GM21526 (cell line): ENCODE results near the gene STK4.
"Not testable (repeated sequence)": the region's sequence is repeated elsewhere in the genome, so short reads cannot be mapped to it uniquely, and the experiment has no call there.

ENCODE experiments used
- ATAC-seq: cut with Tn5 transposase; IDR thresholded peaks from one replicate; pipeline ENCODE4 v1.9.1; 2021; ENCODE audit warnings: moderate library complexity; ENCODE audit not compliant: unreplicated experiment, low FRiP score

STK4 gene

DNA sequence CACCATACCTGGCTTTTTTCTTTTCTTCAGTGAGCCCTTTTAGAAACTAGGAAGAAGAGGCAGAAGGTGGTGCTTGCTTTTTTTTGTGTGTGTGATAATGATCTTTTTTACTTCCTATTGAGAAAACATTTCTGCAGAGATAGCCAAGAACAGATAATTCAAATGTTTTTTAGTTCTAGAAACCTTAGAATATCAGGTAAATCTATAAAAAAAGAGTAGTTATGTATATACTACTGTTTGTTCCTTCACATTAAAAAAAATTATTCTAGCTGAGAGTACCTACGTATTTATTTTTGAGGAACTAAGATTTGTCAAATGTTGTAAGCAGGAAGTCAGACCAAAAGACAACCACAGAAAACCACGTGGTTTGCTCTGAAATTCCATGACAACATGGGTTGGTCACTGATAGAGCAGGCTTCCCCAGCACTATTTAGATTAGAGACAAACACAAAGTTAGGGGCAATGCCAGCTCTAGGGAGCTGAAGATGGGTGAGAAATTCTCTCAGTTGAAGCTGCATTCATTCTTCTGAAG is 12.8 kb downstream of the STK4 start:
- peak; percentile 73 for ATAC-seq

- no peak for ATAC-seq
Measured at GRCh38 chr20:44981736-44982406, 15.6 kb downstream of the STK4 start.

- no peak for ATAC-seq
Measured at GRCh38 chr20:44983093-44983674, 16.9 kb downstream of the STK4 start.

GRCh38 chr20:44988631-44989171 is 22.4 kb downstream of the STK4 start:
- no peak for ATAC-seq

DNA sequence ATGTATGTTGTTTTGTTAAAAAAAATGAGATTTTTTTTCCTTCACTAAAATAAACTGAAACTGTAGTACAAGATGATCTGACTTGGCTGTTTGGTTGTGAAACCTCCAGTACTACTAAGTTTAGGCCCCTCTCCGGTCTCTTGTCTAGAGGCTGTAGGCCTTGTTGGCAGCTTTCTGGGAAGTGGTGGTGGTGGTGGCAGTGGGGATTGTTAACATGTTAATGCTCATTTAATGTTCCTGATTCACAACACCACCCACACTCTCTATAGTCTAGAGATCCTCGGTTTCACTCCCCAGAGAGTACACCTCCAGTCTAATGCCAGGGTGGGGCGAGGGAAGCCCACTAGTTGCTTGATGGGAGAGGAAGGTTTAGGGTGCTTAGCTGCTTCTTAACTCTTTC is 24.1 kb downstream of the STK4 start:
- ATAC-seq = no peak

DNA sequence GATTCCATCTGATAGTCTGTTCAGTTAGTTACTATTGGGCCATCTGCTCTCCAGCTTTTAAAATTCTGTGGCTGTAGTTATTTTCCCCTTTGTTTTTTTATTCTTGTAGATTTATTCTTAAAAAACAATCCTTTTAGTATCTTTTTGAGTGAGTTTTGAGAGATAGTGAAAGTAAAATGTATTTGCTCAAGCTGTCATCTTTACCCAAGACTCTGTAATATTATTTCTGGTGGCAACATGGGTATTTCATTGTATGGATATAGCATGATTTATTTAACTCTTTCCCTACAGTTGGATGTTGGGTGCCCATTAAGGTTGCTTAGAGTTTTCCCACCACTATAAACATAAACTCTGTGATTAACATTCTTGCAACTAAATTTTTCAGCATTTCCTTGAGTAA is 24.6 kb downstream of the STK4 start:
- ATAC-seq = no peak

- ATAC-seq = no peak
Measured at GRCh38 chr20:44993343-44993742, 27.0 kb downstream of the STK4 start.

DNA sequence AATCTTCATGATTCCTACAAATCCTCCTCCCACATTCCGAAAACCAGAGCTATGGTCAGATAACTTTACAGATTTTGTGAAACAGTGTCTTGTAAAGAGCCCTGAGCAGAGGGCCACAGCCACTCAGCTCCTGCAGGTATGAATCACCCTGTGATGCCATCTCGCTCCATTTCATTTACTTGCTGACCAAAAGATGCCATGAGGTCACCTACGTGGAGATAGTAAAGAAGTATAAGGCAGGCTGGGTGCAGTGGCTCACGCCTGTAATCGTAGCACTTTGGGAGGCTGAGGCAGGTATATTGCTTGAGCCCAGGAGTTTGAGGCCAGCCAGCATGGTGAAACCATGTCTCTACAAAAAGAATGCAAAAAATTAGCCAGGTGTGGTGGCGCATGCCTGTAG is 30.9 kb downstream of the STK4 start:
- ATAC-seq = no peak

GRCh38 chr20:44997668-44998067 is 31.4 kb downstream of the STK4 start:
- ATAC-seq = no peak

- no peak for ATAC-seq
Measured at GRCh38 chr20:45008521-45009049, 42.3 kb downstream of the STK4 start.

DNA sequence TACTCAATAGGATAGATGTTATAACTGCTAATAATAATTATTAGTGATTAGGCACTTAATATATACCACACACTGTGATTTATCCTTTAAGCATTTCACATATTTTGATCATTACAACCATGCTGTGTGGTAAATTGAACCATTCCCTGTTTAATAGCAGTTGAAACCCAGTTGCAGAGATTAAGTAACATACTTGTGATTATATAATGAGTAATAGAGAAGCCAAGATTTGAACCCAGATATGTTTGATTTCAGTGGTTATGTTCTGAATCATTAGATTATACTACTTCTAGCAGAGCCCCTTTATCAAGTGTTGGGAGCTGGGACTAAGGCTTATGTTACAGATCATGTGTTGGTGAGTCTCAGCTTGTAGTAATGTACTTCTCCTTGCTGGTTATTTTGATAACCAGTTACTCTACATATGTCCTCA is 44.1 kb downstream of the STK4 start:
- ATAC-seq = no peak

GRCh38 chr20:45011108-45011526 is 44.8 kb downstream of the STK4 start:
- ATAC-seq = no peak

- ATAC-seq = no peak
Measured at GRCh38 chr20:45012682-45013302, 46.5 kb downstream of the STK4 start.

GRCh38 chr20:45014131-45014530 is 47.8 kb downstream of the STK4 start:
- ATAC-seq = not testable (repeated sequence)

GRCh38 chr20:45014671-45015415 is 48.5 kb downstream of the STK4 start:
- no peak for ATAC-seq

GRCh38 chr20:45016089-45016671 is 49.9 kb downstream of the STK4 start:
- no peak for ATAC-seq

GRCh38 chr20:45017281-45017680 is 51.0 kb downstream of the STK4 start:
- ATAC-seq = no peak

- ATAC-seq = no peak
Measured at GRCh38 chr20:45017857-45018256, 51.5 kb downstream of the STK4 start.

DNA sequence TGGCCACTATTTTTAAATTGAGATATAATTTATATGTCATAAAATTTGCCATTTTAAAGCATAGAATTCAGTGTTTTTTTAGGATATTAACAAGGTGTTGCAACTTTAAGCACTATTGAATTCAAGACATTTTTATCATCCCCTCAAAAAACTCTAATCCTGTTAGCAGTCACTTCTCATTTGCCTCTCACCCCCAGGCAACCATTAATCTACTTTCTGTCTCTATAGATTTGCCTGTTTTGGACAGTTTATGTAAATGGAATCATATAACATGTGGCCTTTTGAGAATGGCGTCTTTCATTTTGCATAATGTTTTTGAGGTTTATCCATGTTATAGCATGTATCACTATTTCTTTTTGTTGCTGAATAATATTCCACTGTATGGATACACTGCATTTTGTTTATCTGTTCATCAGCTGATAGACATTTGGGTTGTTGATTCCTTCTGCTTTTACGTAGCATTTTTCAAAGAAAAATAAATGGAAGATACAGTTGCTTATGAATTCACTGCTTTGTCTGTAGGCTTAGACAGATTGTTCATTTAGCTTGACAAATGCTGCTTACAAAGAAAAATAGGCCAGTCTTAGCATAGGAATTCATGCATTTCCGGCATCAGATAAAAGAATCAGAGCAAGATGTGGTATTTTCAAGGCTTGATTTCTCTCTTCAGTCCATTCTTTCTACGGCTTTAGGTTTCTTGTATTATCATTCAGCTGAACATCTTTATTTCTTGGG is 52.9 kb downstream of the STK4 start:
- no peak for ATAC-seq

GRCh38 chr20:45019762-45020123 is 53.4 kb downstream of the STK4 start:
- no peak for ATAC-seq
